NCI-H69 (cell line): Measurements from ENCODE around the gene CEBPG.

ENCODE experiments used
- DNase-seq: peaks from one replicate; lab custom pipeline; 2025; lab: John Stamatoyannopoulos, UW

Gene CEBPG

DNA sequence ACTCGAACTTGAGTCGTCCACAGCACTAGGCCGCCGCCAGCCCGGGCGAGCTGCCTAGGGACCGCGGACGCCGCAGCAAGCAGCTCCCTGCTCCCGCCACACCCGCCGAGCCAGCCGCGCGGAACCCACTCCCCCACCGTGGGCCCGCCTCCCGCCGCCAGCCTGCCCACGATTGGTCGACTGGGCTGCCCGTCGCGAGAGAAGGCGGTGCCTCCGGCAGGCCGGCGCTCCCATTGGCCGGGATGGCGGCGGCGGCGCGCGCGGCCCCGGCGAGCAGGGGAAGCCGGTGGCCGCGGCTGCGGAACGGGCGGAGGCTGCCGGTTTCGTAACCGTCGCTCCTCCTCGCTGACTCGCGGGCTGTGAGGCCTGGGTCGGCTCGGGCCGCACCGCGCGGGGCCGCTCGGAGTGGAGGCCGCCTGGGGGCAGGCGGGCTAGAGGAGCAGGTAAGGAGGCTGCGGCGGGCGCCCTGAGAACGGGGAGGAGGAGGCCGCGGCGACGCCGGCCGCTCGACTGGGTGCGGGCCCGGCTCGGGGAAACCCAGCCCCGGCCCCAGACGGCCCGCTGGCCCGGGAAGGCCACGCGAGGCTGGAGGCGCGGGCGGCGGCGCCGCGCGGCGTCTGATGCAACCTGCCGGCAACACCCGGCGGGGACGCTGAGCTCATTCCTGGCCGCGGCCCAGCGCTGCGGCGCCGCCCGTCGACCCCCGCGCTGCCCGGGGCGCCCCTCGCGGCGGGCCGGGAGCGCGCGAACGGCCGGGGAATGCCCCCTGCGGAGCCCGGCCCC lies at the start of gene CEBPG:
CEBPG (plus strand) TSS at position 257 of the 783 bp plus-strand sequence. CDS start 5,531 bp downstream, outside the sequence.
- DNase-seq, result peak; percentile 94

DNA sequence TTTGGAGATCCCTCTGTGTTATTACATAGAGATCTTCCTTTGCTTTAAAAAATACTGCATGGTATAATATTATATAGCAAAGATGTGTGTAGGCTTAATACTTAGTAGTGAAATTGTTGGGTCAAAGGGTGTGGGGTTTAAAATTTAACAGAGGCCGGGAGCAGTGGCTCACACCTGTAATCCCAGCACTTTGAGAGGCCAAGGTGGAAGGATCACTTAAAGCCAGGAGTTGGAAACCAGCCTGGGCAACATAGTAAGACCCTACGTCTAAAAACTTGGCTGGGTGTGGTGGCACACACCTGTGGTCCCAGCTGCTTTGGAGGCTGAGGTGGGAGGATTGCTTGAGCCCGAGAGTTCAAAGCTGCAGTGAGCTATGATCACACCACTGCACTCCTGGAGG lies 48.9 kb upstream of the CEBPG start:
- DNase-seq, result no peak

DNA sequence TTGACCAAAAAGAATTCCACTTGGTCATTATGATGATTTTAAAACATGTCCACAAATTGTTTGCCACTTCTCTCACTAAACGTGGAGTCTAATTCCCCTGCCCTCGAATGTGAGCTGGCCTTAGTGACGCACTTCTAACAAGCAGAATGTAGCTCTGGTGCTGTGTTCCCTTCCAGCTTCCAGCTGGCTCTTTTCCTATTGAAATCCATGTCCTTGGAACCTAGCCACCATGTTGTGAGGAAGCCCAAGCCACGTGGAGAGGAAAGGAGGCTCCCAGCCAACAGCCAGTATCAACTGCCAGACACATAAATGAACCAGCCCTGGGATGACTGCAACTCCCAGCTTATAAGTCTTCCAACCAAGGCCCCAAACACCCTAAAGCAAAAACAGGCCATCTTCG lies 47.6 kb upstream of the CEBPG start:
- no peak for DNase-seq

- DNase-seq, result no peak
Observed at GRCh38 chr19:33329060-33329459, 44.4 kb upstream of the CEBPG start.

- DNase-seq, result no peak
Observed at GRCh38 chr19:33329736-33330135, 43.8 kb upstream of the CEBPG start.

DNA sequence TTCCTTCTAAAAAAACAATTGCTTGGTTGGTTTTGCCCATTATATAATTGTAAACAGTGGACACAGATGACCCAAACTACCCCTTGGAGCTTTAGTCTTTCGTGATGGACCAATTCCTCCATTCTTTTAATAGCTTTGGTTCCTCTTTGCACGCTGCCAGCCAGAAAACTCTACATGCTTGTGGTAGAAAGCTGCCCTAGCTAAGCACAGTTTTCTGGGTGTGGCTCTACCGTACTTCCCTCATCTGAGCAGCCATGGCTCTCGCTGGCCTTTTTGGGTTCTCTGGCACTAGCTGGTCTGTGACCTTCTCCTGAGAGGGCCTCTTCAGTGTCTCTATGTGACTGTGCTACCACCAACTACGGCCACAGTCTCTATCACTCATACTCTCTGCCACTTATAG lies 41.3 kb upstream of the CEBPG start:
- no peak for DNase-seq

DNA sequence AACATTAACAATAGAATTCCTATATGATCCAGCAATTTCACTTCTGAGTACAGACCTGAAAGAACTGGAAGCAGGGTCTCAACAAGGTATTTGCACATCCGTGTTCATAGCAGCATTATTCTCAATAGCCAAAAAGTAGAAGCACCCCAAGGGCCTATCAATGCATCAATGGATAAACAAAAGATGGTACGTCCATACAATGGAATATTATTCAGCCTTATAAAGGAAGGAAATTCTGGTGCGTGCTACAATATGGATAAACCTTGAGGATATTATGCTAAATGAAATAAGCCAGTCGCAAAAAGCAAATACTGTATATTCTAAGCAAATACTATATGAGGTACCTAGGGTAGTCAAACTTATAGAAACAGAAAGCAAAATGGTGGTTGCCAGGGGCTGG lies 40.4 kb upstream of the CEBPG start:
- DNase-seq, result no peak

GRCh38 chr19:33333642-33334041 lies 39.9 kb upstream of the CEBPG start:
- no peak for DNase-seq

DNA sequence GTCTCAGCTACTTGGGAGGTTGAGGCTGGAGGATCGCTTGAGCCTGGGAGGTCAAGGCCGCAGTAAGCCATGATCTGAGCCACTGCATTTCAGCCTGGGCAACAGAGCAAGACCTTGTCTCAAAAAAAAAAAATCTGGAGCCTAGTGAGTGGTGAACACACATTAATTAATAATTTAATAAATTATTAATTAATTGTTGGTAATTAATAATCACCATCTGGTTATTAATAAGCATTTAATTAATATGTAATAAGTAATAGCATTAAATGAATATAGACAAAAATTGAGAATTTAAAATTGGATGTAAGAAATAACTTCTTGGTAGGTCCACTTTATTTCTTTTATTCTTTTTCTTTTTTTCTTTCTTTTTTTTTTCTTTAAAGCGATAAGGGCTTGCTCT lies 39.2 kb upstream of the CEBPG start:
- no peak for DNase-seq

- no peak for DNase-seq
Observed at GRCh38 chr19:33335446-33335845, 38.1 kb upstream of the CEBPG start.

DNA sequence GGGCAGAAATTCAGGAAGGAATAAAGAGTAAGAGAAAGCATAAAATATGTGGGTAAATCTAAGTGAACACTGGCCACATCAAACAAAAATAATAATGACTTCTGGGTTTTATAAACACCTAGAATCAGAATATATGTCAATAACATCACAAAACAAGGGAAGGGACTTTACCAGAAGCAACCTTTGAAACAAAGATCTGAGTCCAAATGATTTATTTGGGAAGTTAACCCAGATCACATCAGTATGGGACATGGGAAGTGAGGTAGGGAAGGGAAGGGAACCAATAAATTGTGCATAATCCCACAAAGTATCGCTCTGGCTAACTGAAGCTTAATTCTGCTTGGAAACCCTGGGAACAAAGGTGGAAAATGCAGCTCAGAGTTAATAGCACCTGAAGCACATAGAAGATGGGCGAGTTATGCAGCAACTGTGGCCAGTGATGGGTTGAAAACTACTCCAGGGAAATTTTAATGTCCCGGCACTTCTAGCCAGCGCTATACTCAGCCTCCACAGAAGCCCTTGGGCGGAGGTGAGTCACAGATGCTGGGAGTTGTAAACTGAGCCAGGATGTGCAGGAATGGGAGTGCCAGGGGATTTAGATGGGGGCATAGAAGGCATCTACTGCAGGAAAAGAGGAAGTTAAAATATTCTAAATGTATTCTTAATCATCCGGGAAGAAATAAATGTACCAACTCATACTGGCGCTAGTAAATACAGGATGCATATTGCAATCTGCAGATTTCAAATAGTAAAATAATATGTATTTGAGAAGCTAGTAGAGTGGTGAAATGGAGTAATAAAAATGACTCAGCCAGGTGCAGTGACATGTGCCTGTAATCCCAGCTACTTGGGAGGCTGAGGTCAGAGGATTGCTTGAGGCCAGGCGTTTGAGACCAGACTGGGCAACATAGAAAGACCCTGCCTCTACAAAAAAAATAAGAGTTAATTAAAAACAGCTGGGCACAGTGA lies 34.2 kb upstream of the CEBPG start:
- DNase-seq, result no peak

DNA sequence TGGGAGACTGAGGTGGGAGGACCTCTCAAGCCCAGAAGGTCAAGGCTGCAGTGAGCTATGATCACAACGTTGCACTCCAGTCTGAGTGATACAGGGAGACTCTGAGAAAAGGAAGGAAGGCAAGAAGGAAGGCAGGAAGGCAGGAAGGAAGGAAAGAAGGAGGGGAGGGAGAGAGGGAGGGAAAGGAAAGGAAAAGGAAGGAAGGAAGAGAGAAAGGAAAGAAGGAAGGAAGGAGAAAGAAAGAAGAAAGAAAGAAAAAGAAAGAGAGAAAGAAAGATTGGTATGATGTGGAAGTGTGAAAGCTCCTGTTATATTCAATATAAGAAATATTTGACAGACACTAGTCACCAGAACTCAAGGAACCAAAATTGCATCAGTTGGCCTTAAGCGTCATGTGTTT lies 32.5 kb upstream of the CEBPG start:
- DNase-seq, result no peak

DNA sequence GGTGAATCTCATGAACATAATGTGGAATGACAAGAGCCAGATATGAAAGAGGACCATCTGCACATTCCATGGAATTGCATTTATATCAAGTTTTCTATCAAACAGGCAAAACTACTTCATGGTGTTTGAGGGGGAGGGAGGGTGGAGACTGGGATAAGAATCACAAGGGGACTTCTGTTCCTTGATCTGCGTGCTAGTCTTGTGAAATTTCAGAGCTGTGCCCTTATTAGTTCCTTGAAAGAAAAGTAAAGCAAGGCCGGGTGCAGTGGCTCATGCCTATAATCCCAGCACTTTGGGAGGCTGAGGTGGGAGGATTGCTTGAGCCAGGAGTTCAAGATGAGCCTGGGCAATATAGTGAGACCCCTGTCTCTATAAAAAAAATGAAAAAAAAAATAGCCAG lies 30.2 kb upstream of the CEBPG start:
- DNase-seq, result no peak

DNA sequence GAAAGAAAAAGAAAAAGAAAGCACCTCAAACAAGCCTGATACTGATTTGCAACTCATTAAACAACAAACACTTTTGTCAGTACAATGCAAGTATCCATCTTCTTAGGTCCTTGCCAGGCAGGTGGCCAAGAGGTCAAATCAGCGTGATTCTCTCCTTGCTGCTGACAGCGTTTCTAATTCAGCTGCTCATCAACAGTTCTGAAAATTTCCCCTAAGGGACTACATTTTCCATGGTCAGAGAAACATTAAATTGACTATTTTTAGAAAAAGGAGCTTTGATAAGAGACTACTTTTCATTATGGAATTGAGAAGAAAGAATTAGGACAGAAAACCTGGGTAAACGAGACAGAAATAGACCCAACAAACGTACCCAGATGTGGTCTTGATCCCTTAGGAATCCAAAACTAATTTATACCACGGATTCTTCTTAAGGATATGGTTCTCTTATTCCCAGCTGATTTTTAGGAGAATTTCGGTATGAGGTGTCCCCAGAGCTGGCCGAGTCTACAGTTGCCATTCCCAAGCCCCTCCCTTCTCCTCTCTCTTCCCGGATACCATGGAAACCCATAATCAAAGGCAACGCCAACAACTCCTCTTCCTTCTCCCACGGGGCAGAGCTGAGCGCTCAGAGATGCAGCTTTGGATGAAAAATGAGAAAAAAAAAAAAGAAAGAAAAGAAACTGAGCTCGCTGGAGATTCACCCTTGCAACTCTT lies 29.5 kb upstream of the CEBPG start:
- DNase-seq, result peak; percentile 18

DNA sequence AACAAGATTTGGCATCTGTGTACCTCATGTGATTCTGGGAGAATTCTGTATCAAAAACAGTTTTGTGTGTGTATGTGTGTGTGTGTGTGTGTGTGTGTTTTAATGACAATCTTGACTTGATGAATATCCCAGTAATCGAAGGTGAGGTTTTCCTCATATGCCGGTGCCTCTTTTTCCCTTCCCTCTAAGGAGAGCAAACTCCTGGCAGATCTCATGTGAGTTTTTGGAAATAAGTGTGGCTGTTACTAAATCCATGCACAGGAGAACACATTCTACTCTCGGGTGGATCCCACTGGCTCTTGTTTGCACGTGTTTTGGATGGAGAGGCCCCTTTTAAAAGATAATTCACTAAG lies 29.0 kb upstream of the CEBPG start:
- DNase-seq, result no peak

GRCh38 chr19:33345163-33345562 lies 28.3 kb upstream of the CEBPG start:
- no peak for DNase-seq

- no peak for DNase-seq
Observed at GRCh38 chr19:33346665-33347064, 26.8 kb upstream of the CEBPG start.

DNA sequence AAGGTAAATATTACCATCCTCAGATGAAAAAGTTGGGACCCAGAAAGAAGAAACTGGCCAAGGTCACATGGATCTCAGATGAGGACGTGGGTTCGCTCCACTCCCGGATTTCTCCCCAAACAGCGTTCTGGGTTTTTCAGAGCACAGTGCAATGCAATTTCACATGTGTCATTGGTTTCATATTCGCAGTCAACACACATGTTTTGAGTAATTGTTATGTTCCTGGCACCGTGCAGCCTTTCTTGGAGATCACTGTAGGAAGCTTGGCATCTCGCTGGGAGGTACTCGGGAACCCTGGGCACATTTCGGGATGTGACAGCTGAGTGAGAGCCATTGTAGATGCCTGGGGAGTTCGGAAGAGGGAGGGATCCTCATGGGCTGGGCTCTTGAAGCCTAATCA lies 26.2 kb upstream of the CEBPG start:
- DNase-seq, result no peak

GRCh38 chr19:33348301-33349010 lies 25.1 kb upstream of the CEBPG start:
- no peak for DNase-seq

GRCh38 chr19:33349319-33350289 lies 23.9 kb upstream of the CEBPG start:
- no peak for DNase-seq
